HFFc6 (cell line): Measurements from ENCODE around the gene NOB1. TPM values are rescaled to one million over a fixed set of nuclear protein-coding genes. Genes with fewer than 3 reads are reported as not detected.

Experiments
- DNase-seq: peaks from one replicate; pipeline ENCODE4 v3.0.0-alpha.2; 2018
- H3K27ac Mint-ChIP-seq: 2 replicates; pipeline ENCODE4 v1.8.0; 2020; ENCODE audit warnings: mild to moderate bottlenecking, mixed read lengths
- H3K27me3 Mint-ChIP-seq: 2 replicates; pipeline ENCODE4 v1.8.0; 2021; ENCODE audit warnings: mild to moderate bottlenecking, moderate library complexity, mixed read lengths; ENCODE audit not compliant: insufficient read depth
- H3K36me3 Mint-ChIP-seq: 2 replicates; pipeline ENCODE4 v1.8.0; 2021; ENCODE audit warnings: low read depth, mixed read lengths
- H3K4me1 Mint-ChIP-seq: 2 replicates; pipeline ENCODE4 v1.8.0; 2020; ENCODE audit warnings: low read depth, mixed read lengths
- H3K4me3 Mint-ChIP-seq: 2 replicates; pipeline ENCODE4 v1.8.0; 2020; ENCODE audit warnings: mild to moderate bottlenecking, moderate library complexity, mixed read lengths
- H3K9me3 Mint-ChIP-seq: 2 replicates; pipeline ENCODE4 v1.8.0; 2020; ENCODE audit warnings: mild to moderate bottlenecking, mixed read lengths
- total RNA-seq, 6 experiments: library from RNA; stranded (reverse); fragmentation: NEBNext Ultra II Directional; extraction: Animal tissue kit (Norgen Biotek cat#: 25700); gene quantifications; 2 replicates in 1 of 6; 3 replicates in 5 of 6; pipeline ENCODE4 v1.2.3, GENCODE V29; 2021
- TF ChIP-seq, protein P1 (sequence below): fragments of 200-600 bp; sonication (generic); IDR thresholded peaks from 2 replicates; pipeline ENCODE4 v1.5.0; 2021; ENCODE audit warnings: antibody characterized with exemption, mild to moderate bottlenecking

Gene NOB1
- total RNA-seq, 6 experiments from 2014 or later = 52.3 to 59.3 (median 55.2) TPM

- no peak for DNase-seq
- TF ChIP-seq, protein P1, sequence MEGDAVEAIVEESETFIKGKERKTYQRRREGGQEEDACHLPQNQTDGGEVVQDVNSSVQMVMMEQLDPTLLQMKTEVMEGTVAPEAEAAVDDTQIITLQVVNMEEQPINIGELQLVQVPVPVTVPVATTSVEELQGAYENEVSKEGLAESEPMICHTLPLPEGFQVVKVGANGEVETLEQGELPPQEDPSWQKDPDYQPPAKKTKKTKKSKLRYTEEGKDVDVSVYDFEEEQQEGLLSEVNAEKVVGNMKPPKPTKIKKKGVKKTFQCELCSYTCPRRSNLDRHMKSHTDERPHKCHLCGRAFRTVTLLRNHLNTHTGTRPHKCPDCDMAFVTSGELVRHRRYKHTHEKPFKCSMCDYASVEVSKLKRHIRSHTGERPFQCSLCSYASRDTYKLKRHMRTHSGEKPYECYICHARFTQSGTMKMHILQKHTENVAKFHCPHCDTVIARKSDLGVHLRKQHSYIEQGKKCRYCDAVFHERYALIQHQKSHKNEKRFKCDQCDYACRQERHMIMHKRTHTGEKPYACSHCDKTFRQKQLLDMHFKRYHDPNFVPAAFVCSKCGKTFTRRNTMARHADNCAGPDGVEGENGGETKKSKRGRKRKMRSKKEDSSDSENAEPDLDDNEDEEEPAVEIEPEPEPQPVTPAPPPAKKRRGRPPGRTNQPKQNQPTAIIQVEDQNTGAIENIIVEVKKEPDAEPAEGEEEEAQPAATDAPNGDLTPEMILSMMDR = no peak
- peaks cover 7% of the 10 kb centered on the region for H3K36me3 Mint-ChIP-seq
- H3K4me1 Mint-ChIP-seq = peaks cover 25% of the 10 kb centered on the region
- H3K27me3 Mint-ChIP-seq = peaks cover 13% of the 10 kb centered on the region
- H3K27ac Mint-ChIP-seq = no peak overlapping the region
- peak overlapping the region; percentile 29; the same call in 1 of the 2 replicates for H3K4me3 Mint-ChIP-seq
- H3K9me3 Mint-ChIP-seq = no peaks in the 10 kb centered on the region
These were observed 2.0 kb upstream of the NOB1 start for GRCh38 chr16:69756705-69757104.

DNA sequence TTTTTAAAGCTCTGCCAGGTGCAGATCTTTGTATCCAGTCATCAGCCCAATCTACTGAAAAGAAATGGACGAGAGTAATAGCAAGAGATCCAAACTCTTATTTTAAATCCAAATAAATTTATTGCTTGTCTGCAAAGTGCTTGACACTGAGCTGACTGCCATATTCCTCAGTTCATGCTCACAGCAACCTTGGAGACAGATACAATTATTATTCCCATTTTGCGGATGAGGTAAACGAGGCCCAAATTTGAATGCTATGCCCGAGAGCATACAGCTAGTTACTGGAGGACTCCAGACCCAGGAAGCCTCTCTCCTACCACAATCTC is 620 bp downstream of the NOB1 start:
- H3K27me3 Mint-ChIP-seq = peaks cover 13% of the 10 kb centered on the region
- peak overlapping the region; percentile 99 for H3K4me3 Mint-ChIP-seq
- peak overlapping the region; percentile 94 for H3K27ac Mint-ChIP-seq
- no peak for DNase-seq
- TF ChIP-seq, protein P1 = no peak
- H3K36me3 Mint-ChIP-seq = peaks cover 18% of the 10 kb centered on the region
- peaks cover 25% of the 10 kb centered on the region for H3K4me1 Mint-ChIP-seq
- no peaks in the 10 kb centered on the region for H3K9me3 Mint-ChIP-seq

DNA sequence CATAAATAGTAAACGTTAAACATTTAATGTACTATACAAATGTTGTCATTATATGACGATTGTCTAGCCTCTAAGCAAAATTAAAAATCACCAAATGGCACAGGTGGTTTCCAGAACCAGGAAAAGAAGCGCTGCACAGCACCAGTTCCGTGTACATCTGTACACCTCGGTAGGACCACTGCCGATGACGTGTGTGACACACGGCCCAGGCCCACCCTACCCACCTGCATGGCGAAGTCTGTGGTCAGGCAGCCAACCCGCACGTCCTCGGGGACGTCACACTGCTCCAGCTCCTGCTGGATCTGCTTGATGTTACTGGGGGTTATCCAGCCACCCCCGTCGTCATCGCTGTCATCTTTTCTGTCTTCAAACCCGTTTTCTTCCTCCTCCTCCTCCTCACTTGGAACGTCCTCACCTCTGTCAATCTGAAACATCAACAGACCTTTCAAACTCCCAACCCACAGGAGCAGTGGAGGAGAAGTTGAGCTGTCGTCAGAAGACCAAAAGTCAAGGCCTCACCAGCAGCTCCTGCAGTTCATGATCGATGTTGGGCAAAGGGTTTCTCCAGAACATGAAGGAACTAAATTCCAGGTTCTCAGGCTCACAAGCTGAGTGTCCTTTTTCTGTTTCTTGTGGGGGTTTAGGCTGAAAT is 5.9 kb downstream of the NOB1 start:
- no peak for DNase-seq
- Mint-ChIP-seq H3K36me3 (peaks cover 45% of the 10 kb centered on the region), H3K4me3 (no peak overlapping the region)

DNA sequence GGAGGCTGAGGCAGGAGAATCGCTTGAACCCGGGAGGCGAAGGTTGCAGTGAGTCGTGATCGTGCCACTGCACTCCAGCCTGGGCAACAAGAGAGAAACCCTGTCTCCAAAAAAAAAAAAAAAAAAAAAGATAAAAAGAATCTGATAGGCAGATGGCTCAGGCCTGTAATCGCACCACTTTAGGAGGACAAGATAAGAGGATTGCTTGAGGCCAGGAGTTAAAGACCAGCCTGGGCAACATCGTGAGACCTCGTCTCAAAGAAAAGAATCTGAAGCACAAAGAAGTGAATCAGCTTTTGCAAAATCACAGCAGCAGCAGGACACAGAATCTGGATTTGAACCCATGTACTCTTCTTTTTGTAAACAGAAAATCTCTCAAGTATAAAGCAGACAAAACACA is 7.6 kb downstream of the NOB1 start:
- TF ChIP-seq, protein P1 = no peak
- peaks cover 4% of the 10 kb centered on the region for H3K27me3 Mint-ChIP-seq
- H3K36me3 Mint-ChIP-seq = peaks cover 57% of the 10 kb centered on the region
- no peaks in the 10 kb centered on the region for H3K9me3 Mint-ChIP-seq
- no peak overlapping the region; the same call in 1 of the 2 replicates for H3K27ac Mint-ChIP-seq
- no peak overlapping the region for H3K4me3 Mint-ChIP-seq
- peaks cover 11% of the 10 kb centered on the region for H3K4me1 Mint-ChIP-seq
- DNase-seq = no peak

More for the DNA sequence above, 5.9 kb downstream of the NOB1 start:
- Mint-ChIP-seq H3K27me3 (no peaks in the 10 kb centered on the region; the same call in 1 of the 2 replicates), H3K4me1 (peaks cover 15% of the 10 kb centered on the region), H3K27ac (no peak overlapping the region), H3K9me3 (no peaks in the 10 kb centered on the region)
- TF ChIP-seq, protein P1 = no peak

GRCh38 chr16:69745959-69746358 is 8.8 kb downstream of the NOB1 start:
- H3K27ac Mint-ChIP-seq = no peak overlapping the region
- peaks cover 4% of the 10 kb centered on the region for H3K27me3 Mint-ChIP-seq
- no peaks in the 10 kb centered on the region for H3K9me3 Mint-ChIP-seq
- H3K4me3 Mint-ChIP-seq = no peak overlapping the region
- peaks cover 18% of the 10 kb centered on the region for H3K4me1 Mint-ChIP-seq
- H3K36me3 Mint-ChIP-seq = peaks cover 61% of the 10 kb centered on the region
- no peak for DNase-seq
- TF ChIP-seq, protein P1 = no peak

GRCh38 chr16:69745232-69745612 is 9.5 kb downstream of the NOB1 start:
- Mint-ChIP-seq H3K27me3 (peaks cover 4% of the 10 kb centered on the region), H3K9me3 (no peaks in the 10 kb centered on the region), H3K27ac (no peak overlapping the region), H3K4me3 (no peak overlapping the region), H3K36me3 (peaks cover 58% of the 10 kb centered on the region), H3K4me1 (peaks cover 18% of the 10 kb centered on the region)
- DNase-seq = no peak
- TF ChIP-seq, protein P1 = no peak
